Breast epithelium (tissue), 4 donors: ENCODE data around the gene DAB2IP. TPM values are rescaled to one million over a fixed set of nuclear protein-coding genes. Genes with fewer than 3 reads are reported as not detected.
"Not testable (repeated sequence)": the region's sequence is repeated elsewhere in the genome, so short reads cannot be mapped to it uniquely, and the experiment has no call there.

Source experiments
- DNase-seq, 2 donors: peaks; one replicate each; pipeline ENCODE4 v3.0.0-alpha.2; 2019; ENCODE audit warnings: low spot score in 2 of 2
- H3K27ac ChIP-seq, 2 donors: fragments of 200-600 bp; sonication (generic) in 1 of 2; one replicate each; pipeline ENCODE4 v1.5.1; 2016 to 2019; ENCODE audit warnings: mild to moderate bottlenecking in 1 of 2
- H3K27me3 ChIP-seq, 2 donors: fragments of 200-600 bp; sonication (generic) in 1 of 2; one replicate each; pipeline versions ENCODE4 v1.5.1 to v1.6.0; 2017 to 2019; ENCODE audit warnings: control low read depth in 1 of 2, mild to moderate bottlenecking in 1 of 2
- H3K36me3 ChIP-seq: fragments of 200-600 bp; one replicate; pipeline ENCODE4 v1.5.1; 2019
- H3K4me1 ChIP-seq, 2 donors: fragments of 200-600 bp; sonication (generic); one replicate each; pipeline ENCODE4 v1.5.1; 2016 to 2019; ENCODE audit warnings: control low read depth in 1 of 2
- H3K4me3 ChIP-seq, 3 donors: fragments of 200-600 bp; sonication (generic); 1 replicate in 2 of 3; 2 replicates in 1 of 3; pipeline ENCODE4 v1.5.1; 2016 to 2019; ENCODE audit warnings: mild to moderate bottlenecking in 3 of 3, moderate library complexity in 2 of 3
- H3K9me3 ChIP-seq, 2 donors: fragments of 200-600 bp; sonication (generic) in 1 of 2; one replicate each; pipeline ENCODE4 v1.5.1; 2016 to 2019; ENCODE audit warnings: control low read depth in 1 of 2
- POLR2A ChIP-seq: fragments of 450-650 bp; IDR thresholded peaks from one replicate; pipeline ENCODE4 v1.6.1; 2016; ENCODE audit warnings: antibody characterized with exemption, mild to moderate bottlenecking, moderate library complexity
- POLR2AphosphoS5 ChIP-seq, 3 donors: sonication (generic); formaldehyde crosslinking; IDR thresholded peaks; one replicate each; pipeline ENCODE4 v1.6.1; 2017; ENCODE audit warnings: antibody characterized with exemption in 3 of 3
- intact Hi-C: fragments of 100-400 bp; cut with DNase I; formaldehyde crosslinking; loops from one replicate; pipeline ENCODE4 v1.15.1; 2023; ENCODE audit warnings: low total_unique reads
- total RNA-seq, 3 donors: library from RNA; depleted of rRNA; stranded (reverse); fragments of >200 nt; gene quantifications; one replicate each; pipeline ENCODE4 v1.1.0, GENCODE V29; 2016
- TF ChIP-seq, protein P1 (sequence below), 3 donors: fragments of 450-650 bp; IDR thresholded peaks; one replicate each; pipeline ENCODE4 v1.5.1; 2016 to 2017; ENCODE audit warnings: antibody characterized with exemption in 3 of 3, mild to moderate bottlenecking in 3 of 3, moderate library complexity in 3 of 3

DAB2IP gene
- total RNA-seq, 3 donors from 2014 or later, result 16.0 to 56.0 (median 55.8) TPM

DNA sequence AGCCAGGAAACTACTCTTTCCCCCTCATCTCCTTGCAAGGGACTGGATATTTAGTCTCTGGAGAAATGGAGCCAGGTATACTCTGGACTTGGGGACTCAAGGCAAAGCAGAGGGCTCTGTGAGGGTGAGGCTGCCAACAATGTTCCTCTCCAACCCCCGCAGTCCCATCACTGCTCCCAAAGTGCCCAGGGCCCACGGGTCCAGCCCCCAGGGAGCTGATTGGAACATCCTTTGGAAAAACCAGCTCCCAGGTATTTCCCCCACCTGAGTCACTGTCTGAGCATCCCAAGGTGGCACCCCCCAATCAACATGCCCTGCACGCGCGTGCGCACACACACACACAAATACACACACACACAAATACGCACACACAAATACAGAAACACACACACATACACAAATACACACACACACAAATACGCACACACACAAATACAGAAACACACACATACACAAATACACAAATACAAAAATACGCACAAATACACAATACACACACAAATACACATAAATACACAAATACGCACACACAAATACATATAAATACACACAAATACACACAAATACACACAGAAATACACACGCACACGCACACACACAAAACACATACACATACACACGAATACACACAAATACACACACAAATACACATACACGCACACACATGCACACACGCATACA is 137.4 kb downstream of the DAB2IP start:
- Histone ChIP-seq H3K4me3 (no peak overlapping the region), H3K36me3 (no peaks in the 10 kb centered on the region), H3K9me3 (no peaks in the 10 kb centered on the region), H3K27ac (no peak overlapping the region), H3K27me3 (no peaks in the 10 kb centered on the region), H3K4me1 (no peaks in the 10 kb centered on the region)
- DNase-seq, result no peak
- TF ChIP-seq POLR2AphosphoS5 (IDR thresholded peaks at IDR 0.05) (no peak), POLR2A (no peak)
- TF ChIP-seq, protein P1, sequence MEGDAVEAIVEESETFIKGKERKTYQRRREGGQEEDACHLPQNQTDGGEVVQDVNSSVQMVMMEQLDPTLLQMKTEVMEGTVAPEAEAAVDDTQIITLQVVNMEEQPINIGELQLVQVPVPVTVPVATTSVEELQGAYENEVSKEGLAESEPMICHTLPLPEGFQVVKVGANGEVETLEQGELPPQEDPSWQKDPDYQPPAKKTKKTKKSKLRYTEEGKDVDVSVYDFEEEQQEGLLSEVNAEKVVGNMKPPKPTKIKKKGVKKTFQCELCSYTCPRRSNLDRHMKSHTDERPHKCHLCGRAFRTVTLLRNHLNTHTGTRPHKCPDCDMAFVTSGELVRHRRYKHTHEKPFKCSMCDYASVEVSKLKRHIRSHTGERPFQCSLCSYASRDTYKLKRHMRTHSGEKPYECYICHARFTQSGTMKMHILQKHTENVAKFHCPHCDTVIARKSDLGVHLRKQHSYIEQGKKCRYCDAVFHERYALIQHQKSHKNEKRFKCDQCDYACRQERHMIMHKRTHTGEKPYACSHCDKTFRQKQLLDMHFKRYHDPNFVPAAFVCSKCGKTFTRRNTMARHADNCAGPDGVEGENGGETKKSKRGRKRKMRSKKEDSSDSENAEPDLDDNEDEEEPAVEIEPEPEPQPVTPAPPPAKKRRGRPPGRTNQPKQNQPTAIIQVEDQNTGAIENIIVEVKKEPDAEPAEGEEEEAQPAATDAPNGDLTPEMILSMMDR (IDR thresholded peaks at IDR 0.05), result no peak
- intact Hi-C loops, result no loop called here

DNA sequence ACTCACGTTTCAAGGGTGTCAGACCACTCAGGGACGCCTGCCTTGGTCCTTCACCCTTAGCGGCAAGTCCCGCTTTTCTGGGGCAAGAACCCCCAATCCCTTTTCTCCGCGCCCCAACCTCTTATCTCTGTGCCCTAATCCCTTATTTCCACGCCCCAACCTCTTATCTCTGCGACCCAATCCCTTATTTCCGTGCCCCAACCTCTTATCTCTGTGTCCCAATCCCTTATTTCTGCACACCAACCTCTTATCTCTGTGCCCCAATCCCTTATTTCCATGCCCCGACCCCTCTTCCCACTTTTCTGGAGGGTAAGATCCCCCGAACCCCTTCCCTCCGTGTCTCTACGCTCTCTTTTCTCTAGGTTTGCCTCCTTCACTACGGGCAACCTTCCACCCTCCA is 139.4 kb downstream of the DAB2IP start:
- no peak overlapping the region for H3K4me3 ChIP-seq
- no peaks in the 10 kb centered on the region for H3K4me1 ChIP-seq
- H3K9me3 ChIP-seq, result no peaks in the 10 kb centered on the region
- no peak for TF ChIP-seq POLR2AphosphoS5 (IDR thresholded peaks at IDR 0.05)
- no peak for TF ChIP-seq POLR2A
- TF ChIP-seq, protein P1 (IDR thresholded peaks at IDR 0.05), result no peak
- intact Hi-C loops, result no loop called here
- H3K27ac ChIP-seq, result no peak overlapping the region
- H3K27me3 ChIP-seq, result no peaks in the 10 kb centered on the region
- DNase-seq, result no peak
- H3K36me3 ChIP-seq, result no peaks in the 10 kb centered on the region

DNA sequence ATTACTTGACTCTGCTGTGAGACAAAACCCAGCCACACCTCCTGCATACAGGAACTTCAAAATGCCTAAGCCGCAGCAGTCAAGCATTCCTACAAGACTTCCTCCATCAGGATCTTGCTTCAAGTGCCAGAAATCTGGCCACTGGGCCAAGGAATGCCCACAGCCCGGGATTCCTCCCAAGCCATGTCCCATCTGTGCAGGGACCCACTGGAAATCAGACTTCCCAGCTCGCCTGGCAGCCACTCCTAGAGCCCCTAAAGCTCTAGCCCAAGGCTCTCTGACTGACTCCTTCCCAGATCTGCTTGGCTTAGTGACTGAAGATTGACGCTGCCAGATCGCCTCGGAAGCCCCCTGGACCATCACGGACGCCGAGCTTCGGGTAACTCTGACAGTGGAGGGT is 141.0 kb downstream of the DAB2IP start:
- H3K27ac ChIP-seq, H3K36me3 ChIP-seq, H3K9me3 ChIP-seq, H3K4me1 ChIP-seq, intact Hi-C loops, DNase-seq, H3K27me3 ChIP-seq, H3K4me3 ChIP-seq: not testable (repeated sequence)

DNA sequence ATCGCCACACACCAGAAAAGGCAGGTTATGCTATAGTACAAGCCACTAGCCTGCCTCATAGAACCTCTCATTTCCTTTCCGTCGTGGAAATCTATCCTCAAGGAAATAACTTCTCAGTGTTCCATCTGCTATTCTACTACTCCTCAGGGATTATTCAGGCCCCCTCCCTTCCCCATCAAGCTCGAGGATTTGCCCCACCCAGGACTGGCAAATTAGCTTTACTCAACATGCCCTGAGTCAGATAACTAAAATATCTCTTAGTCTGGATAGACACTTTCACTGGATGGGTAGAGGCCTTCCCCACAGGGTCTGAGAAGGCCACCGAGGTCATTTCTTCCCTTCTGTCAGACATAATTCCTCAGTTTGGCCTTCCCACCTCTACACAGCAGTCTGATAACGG is 142.9 kb downstream of the DAB2IP start:
- H3K4me1 ChIP-seq, H3K9me3 ChIP-seq, H3K27ac ChIP-seq, H3K36me3 ChIP-seq, intact Hi-C loops, DNase-seq, H3K27me3 ChIP-seq, H3K4me3 ChIP-seq: not testable (repeated sequence)

DNA sequence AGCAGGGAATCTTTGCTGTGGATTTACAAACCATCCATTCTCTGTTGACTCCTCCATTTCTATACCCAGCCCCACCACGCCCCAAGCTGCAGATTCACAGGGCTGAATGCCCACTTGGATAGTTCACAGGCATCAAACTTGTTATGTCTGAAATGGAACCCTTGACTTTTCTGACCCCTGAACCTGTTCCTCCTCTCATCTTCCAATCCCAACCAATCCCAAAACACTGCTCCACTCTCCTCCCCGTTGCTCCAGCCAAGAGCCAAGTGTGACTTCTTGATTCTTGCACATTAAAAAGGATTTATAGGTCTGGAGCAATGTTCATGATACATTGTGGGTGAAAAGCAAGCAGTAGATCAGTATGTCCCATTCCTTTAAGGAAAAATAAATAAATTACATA is 145.6 kb downstream of the DAB2IP start:
- Histone ChIP-seq H3K4me1 (no peaks in the 10 kb centered on the region), H3K9me3 (no peaks in the 10 kb centered on the region), H3K27ac (no peak overlapping the region), H3K4me3 (no peak overlapping the region), H3K36me3 (no peaks in the 10 kb centered on the region), H3K27me3 (no peaks in the 10 kb centered on the region)
- intact Hi-C loops, result no loop called here
- no peak for DNase-seq
- TF ChIP-seq, protein P1 (IDR thresholded peaks at IDR 0.05), result no peak
- TF ChIP-seq POLR2A (no peak), POLR2AphosphoS5 (IDR thresholded peaks at IDR 0.05) (no peak)

DNA sequence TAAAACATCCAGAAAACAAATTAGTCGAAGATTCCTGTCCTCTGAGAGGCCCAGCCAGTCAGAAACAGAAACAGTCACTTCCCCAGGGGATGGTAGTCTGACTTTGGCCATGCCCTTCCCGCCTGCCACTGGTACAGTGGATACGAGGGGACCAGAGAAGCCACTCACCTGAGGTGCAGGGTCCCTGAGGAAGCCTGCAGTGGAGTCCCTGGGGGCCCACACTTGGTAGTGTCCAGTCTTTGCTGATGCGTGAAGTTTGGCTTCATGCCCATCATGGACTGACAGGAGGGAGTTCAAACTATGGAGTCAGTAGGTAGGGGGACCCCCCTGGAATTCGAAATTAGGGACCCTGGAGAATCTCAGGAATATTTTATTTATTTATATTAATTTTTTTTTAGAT is 147.5 kb downstream of the DAB2IP start:
- Histone ChIP-seq H3K27me3 (no peaks in the 10 kb centered on the region), H3K36me3 (no peaks in the 10 kb centered on the region), H3K9me3 (no peaks in the 10 kb centered on the region), H3K4me3 (no peak overlapping the region), H3K27ac (no peak overlapping the region), H3K4me1 (no peaks in the 10 kb centered on the region)
- DNase-seq, result no peak
- TF ChIP-seq POLR2AphosphoS5 (IDR thresholded peaks at IDR 0.05), result no peak
- TF ChIP-seq POLR2A, result no peak
- TF ChIP-seq, protein P1 (IDR thresholded peaks at IDR 0.05), result no peak
- intact Hi-C loops, result no loop called here
